ENCODE results near the gene TTLL8.

TTLL8 gene

GRCh38 chr22:49979587-49980264 is 78.4 kb downstream of the TTLL8 start:
- peak; percentile 61 for DNase-seq

DNA sequence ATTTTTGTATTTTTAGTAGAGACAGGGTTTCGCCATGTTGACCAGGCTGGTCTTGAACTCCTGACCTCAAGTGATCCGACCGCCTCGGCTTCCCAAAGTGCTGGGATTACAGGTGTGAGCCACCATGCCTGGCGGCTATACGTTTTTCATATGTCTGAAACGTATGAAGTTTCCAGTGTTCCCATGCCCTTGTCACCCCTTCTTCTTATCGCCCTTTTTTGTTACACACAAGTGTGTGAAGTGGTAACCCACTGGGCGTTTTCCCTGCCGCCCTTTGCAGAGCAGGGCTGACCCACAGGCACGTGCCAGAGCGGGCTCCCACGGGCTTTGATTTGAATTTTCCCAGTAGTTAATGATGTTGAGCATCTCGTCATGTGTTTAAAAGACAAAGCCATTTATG is 80.5 kb downstream of the TTLL8 start:
- peak; percentile 54 for DNase-seq

DNA sequence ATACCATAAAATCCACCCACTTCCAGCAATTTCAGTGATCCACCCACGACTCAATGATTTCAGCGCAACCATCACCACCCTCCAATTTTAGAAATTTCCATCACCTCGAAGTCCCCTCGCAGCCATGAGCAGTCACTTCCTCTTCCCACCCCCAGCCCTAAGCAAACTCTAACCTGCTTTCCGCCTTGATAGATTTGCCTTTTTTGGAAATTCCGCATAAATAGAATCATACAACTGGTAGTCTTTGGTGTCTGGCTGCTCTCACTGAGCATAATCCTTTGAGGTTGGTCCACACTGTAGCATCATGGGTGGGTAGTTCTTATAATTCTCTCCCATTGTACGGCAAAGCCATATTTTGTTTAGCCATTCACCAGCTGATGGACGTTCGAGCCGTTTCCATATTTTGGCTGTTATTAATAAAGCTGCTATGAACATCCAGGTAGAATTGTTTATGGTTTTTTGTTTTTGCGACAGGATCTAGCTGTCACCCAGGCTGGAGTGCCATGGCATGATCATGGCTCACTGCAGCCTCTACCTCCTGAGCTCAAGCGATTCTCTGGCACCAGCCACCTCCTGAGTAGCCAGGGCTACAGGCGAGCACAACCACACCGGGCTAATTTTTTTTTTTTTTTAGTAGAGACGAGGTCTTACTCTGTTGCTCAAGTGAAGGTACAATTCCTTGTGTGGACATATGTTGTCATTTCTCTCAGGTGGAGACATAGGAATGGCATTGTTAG is 81.5 kb downstream of the TTLL8 start:
- DNase-seq: peak; percentile 69

DNA sequence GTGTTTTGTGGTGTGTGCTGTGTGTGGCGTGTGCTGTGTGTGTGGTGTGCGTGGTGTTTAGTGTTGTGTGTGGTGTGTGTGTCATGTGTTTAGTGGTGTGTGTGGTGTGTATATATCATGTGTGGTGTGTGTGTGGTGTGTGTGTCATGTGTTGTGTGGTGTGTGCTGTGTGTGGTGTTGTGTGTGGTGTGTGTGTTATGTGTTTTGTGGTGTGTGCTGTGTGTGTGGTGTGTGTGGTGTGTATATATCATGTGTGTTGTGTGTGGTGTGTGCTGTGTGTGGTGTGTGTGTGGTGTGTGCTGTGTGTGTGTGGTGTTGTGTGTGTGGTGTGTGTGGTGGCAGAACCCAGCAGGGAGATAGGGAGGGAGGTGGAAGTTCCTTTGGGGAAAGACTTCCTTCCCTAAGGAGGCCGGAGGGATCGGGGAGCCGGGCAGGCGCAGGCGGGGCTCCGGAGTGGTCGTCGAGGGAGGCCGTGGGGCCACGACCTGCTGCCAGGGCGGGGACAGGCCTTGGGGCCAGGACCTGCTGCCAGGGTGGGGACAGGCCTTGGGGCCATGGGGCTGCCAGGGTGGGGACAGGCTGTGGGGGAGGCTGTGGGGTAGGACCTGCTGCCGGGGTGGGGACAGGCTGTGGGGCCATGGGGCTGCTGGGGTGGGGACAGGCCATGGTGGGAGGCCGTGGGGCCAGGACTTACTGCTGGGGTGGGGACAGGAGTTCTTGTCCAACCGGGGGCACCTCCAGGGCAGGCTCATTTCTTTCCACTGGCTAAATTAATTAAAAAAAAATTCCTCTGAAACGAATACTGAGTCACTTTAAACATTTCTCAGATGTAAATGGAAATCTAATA is 82.3 kb downstream of the TTLL8 start:
- DNase-seq: peak; percentile 85

GRCh38 chr22:49973018-49973961 is 84.8 kb downstream of the TTLL8 start:
- DNase-seq: peak; percentile 54

- peak; percentile 69 for DNase-seq
These were observed 85.7 kb downstream of the TTLL8 start for GRCh38 chr22:49972163-49973017.

DNA sequence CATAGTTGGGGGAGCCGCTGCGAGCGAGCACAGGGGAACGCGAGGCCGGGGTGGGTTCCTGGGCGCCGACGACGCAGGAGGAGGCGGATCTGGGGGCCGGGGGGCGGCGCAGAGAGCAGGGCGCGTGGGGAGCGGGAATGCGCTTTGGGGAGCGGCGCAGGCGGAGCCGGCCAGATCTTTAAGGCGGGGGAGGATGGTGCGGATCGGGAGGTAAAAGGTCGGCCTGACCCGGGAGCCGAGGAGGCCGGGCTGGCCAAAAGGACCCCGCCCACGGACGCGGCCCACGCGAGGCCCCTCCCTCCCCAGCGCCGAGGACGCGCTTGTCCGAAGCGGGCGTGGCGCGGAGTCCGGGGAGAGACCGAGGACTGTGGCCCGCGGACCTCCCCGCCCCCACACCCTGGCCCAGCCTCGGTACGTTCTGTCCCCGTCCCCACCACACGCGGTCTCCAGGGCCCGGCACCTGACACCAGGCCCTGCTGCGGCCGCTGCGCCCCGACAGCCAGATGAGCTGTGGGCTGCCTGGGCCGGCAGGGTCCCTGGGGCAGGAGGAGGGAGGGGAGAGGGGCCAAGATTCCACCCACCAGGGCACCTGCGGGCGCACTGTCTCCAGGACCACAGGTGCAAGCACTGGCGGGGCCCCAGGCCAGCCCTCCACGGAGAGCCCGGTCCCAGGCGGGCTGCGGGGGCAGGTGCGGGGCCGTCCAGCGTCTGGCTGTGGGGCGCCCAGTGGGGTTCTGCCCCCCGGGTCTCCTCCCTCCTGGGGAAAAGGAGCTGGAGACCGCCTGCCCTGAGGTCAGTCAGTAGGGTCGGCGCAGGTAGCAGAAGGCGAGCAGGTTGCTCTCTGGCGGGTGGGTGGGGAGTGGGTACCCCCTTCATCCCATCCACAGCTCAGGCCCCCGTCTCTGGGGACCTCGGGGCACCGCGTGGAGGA is 86.6 kb downstream of the TTLL8 start:
- DNase-seq: no peak

- DNase-seq: peak; percentile 96
These were observed 87.4 kb downstream of the TTLL8 start for GRCh38 chr22:49970528-49971231.

DNA sequence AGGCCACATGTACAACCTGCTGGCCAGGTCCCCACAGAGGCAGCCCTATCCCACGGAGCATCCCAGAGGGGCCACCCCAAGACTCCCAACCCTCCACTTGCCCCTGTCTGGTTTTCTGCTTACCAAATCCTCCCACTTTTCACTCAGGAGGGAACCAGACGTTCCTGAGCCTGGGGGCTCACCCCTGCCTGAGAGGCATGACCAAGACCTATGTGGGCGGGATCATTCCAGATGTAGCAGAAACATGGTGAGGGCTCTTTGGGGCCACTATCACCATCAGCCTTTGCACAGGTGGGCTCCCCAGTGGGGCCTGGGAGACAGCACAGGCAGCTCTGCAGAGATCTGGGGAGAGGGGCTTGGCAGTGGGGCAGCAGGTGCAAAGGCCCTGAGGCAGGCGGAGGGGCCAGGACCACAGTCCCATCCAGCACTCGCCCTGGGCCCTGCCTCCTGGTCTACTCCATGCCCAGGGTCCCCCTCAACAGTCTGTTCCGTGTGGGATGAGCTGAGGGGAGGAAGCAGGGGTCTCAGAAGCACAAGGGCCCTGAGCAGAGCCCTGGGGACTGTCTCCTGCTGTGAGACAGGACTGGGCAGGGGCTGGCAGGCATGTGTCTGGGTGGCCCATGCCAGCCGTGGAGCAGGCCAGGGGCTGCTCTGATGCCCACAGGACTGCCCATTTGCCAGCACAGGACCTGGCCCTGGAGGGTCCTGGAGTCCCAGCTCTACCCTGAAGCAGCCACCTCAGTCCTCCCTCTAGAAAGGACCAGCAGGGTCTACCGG is 88.2 kb downstream of the TTLL8 start:
- DNase-seq: no peak

DNA sequence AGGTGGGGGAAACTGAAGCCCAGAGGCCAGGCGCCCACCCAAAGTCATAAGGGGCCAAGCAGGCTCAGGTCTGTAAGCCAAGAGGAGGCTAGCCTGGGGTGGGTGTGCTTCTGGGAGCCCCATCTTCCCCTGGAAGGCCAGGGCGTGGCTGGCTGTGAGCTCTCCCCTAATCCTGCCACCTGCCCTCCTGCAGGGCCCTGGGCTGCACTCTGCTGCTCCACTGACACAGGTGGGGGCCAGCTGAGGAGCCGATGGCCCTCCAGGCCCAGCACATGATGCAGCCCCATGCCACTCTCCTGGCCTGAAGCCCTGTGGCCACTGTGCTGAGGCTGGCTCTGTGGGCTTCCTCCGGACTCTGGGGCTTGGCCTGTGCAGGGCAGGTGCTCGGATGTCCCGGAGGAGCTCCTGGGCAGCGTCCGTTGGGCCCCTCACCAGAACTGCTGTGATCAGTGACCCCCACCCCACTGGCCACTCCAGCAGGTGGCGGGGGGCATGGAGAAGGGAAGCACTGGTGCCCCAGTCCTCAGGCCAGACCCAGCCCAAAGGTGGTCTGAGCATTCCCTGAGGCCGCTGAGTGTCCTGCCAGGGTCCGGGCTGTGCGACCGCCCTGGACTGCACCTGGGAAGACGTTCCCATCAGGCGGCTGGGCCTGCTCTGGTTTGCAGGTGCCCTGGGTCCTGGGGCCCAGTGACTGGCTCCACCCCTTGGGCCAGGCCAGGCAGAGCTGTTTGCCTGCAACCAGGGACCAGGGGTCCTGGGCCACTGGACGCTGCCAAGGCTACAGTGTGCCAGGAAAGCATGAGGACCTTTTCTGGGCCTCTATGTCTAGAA is 89.1 kb downstream of the TTLL8 start:
- peak; percentile 64 for DNase-seq

Measured in activated CD8-positive, alpha-beta memory T cell treated with anti-CD3 and anti-CD28 coated beads for 24 hours (primary cell).